GM18499 (cell line): Measurements from ENCODE around the gene C1GALT1C1L.
"Not testable (repeated sequence)": the region's sequence is repeated elsewhere in the genome, so short reads cannot be mapped to it uniquely, and the experiment has no call there.

Experiments used
- ATAC-seq: cut with Tn5 transposase; IDR thresholded peaks from one replicate; pipeline ENCODE4 v1.9.1; 2021; ENCODE audit warnings: moderate number of reproducible peaks; ENCODE audit not compliant: insufficient read depth, unreplicated experiment

The C1GALT1C1L gene

DNA sequence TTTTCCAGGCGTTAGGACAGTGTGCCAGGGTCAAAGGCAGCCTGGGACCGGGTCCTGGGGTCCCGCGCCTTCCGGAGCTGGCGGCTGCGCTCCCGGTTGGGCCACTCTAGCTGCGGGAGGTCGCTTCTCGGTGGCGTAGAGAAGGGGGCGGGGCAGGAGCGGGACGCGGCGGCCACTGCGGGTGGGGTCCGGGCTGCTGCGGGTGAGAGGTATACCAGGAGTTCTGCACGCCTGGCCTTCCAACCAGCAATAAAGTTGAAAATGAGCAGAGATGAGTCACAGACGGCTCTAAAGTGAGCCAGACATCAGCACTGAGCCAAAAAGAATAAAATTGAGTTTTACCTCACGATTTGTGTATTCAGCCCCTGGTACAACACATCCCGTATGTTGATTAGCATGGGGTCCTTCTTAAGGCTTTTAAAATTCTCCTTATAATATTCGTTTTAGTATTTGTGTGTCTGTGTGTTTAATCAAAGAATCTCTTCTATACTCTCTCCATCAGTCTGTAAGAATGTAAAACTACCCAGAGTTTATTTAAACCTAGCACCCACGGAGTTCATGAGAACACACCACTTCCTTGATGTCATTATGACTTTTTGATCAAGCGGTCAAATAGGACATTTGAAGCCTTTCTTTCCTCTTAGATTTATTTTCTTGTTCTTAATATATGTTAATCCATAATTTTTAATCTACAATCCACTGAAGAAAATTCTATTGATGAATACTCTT, at the start of gene C1GALT1C1L:
C1GALT1C1L (minus strand) TSS at position 108 of the 729 bp plus-strand sequence; CDS start at position 1, 107 bp downstream.
- ATAC-seq: no peak

DNA sequence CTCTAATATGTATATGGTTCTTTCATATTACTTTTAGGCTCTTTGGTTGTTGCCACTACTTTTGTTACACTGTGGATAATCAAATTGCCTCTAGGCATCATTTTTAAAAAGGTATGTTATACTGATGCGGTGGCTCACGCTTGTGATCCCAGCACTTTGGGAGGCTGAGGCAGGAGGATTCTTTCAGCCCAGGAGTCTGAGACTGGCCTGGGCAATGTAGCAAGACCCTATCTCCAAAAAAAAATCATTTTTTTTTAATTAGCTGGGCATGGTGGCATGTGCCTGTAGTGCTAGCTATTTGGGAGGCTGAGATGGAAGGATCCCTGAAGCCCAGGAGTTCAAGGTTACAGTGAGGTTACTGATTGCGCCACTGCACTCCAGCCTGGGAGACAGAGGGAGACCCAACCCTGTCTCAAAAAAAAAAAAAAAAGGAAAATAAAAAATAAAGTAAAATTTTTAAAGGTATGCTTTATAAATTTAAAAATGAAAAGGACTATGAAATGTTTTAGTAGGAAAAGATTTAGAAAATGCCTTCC, 49.5 kb upstream of the C1GALT1C1L start:
- no peak for ATAC-seq

DNA sequence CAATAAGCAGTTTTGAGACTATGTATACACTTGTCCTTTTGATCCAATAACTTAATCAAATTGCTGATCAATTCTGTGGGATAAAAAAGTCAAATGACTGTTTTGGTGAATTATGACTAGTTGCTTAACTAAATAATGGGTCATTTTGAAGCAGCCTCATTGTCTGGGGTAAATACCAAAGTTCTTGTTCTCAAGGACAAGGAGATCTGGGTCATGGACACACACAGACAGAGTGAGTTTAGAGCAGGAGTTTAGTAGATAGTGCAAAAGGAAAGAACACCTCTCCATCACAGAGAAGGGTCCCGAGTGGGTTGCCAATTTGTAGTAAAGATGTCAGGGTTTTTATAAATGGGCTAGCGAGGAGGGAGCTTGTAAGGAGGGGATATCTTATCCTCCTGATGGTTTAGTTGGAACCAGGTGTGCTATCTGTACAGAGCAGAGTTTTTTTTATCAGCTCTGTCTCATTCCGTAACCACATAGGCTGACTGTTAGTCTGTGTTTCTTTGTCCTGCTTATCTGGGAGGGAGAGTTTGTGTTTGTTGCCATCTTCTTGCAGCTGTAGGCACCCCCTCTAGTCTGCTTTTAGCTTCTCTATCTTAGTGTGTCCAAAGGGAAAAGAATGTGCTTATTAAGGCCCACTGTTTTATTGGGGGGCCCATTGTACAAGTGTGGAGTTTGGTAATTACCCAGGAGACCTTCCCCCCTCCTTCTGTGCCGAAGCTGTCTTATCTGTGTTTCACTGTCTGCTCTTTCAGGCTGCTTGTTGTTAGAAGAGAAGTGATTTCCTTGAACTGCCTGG, 48.7 kb upstream of the C1GALT1C1L start:
- no peak for ATAC-seq

DNA sequence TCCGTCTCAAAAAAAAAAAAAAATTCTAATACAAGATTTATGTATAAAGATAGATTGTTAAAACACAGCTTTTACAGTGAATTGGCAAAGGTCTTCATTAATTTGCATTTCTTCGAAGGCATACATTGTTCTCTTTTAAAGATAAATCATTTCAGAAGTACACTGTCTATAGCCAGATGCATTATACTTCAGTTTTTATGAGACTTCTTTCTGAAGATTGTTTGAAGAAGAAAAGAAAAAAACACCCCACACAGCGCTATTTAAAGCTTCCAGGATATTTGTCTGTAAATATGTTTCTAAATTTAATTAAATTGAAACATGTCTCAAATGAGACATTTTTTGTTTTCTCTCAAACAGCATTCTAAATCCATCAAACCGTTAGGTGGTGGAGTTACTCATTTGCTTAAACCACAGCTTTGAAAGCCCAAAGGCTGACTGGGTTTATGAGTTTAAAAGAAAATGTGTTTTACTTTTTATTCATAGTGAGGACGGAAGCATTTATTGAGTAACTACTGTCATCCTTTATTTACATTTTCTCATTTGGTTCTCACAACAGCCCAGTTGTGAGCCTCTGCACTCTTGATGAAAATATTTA, 42.4 kb upstream of the C1GALT1C1L start:
- peak; percentile 55 for ATAC-seq

DNA sequence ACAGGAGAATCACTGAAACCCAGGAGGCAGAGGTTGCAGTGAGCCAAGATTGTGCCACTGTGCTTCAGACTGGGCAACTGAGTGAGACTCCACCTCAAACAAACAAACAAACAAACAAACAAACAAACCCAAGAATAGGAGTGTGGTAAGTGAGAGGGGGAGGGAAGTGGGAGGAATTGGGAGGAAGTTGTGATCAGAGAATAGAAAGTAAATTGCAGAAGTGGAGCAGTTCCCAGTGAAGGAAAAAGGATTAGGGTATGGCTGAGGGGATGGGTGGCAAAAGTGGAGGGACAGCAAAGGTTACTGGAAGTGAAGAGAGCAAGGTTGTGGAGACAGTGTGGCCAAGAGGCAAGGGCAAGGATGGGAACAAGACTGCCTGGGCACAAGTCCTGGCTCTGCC, 41.1 kb upstream of the C1GALT1C1L start:
- ATAC-seq: no peak

DNA sequence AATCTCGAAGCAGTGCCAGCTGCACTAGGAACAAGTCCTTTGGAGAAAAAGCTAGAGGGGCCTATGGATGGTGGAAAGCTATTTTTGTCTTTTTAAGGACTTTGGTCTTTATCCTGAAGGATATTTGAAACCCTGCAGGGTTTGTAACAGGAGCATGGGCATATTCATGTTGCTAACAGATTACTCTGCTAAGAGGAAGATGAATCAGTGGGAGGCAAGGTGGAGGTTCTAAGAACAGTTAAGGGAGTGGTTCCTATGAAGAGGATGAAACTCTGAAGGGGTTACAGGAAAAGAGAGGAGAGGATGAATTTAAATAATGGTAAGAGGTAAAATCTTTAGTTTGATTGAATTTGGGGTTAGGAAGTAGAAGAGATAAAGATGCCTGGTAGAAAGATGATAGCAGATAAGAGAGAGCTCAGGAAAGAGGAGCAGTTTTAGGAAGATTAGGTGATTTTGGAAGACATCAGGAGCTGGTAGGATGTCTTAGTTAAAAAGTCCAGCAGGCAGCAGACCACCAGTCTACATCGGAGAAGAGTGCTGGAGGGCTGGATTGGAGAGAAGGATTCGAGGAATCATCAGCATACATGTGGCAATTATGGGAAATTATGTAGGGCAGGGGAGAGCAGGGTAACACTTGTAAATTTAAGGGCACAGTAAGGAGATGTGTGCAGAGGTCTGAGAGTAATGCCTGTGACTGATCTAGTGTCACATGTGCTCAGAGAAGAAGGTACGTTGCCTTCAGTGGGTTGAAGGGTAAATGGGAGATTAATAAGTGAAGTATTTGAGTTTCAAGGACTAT, 39.3 kb upstream of the C1GALT1C1L start:
- no peak for ATAC-seq

DNA sequence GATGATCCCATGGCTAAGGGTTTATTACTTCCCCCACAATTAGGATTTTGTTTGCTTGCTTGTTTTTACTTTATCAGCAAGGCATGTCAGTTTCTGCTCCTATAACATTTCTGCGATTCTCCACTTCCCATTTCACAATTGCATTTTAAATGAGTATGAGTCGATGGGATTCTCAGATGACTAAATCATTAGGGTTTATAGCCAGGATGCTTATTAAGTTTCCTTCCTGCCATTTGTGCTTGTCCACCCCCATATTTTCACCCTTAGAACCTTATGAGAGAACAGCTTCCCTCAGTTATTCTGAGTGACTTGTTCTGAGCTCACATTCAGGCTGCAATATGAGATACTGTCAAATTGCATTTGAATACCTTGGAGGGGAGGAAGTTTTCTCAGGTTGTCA, 37.9 kb upstream of the C1GALT1C1L start:
- no peak for ATAC-seq

DNA sequence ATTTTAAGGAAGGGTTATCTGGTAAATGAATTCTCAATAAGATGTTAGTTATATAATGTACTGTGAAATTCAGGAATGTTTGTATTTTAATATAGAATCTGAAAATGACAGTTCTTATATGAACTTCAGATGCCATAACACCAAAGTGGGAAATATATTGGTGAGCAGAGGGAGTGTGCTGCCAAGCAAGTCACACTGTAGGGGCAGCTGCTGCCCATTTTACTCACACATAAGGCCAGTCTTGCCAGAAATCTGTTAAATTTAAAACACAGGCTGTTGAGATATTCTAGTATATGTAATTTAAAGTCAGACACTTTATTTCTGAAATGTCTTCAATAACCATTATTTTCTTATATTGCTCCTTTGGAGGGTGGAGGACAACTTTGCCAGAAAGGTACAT, 34.6 kb upstream of the C1GALT1C1L start:
- no peak for ATAC-seq

DNA sequence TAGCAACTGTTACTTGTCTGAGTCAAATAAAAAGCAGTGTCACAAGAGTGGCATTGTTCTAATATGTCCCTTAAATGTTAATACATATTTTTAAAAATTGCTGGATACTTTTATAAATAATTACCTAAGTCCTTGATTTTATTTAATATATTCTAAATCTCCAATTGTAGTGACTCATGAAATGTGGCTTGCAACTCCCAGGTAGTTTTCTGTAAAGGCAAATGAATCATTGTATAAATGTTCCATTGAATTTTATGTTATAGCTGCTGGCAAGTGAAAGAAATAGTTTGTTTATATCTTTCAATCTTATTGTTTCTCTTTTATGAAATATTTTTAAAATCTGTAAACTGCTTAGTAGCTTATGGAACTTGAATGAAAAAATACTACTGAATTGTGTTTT, 32.7 kb upstream of the C1GALT1C1L start:
- no peak for ATAC-seq

DNA sequence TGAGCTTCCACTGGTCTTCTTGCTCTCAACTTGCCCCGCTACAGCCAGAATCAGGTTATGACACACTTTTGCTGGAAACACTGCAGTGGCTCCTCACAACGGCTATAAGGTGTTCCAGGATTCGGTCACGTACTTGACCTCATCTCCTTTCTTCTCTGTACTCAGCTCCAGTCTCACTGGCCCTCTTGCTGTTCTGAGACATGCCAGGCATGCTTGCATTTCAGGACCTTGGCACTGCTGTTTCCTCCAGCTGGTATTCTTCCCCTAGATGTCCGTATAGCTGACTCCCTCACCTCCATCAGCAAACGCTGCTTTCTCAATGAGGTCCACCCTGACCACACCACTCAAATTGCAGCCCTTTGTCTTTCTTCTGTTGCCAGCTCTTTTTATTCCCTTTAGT, 31.9 kb upstream of the C1GALT1C1L start:
- ATAC-seq: no peak

DNA sequence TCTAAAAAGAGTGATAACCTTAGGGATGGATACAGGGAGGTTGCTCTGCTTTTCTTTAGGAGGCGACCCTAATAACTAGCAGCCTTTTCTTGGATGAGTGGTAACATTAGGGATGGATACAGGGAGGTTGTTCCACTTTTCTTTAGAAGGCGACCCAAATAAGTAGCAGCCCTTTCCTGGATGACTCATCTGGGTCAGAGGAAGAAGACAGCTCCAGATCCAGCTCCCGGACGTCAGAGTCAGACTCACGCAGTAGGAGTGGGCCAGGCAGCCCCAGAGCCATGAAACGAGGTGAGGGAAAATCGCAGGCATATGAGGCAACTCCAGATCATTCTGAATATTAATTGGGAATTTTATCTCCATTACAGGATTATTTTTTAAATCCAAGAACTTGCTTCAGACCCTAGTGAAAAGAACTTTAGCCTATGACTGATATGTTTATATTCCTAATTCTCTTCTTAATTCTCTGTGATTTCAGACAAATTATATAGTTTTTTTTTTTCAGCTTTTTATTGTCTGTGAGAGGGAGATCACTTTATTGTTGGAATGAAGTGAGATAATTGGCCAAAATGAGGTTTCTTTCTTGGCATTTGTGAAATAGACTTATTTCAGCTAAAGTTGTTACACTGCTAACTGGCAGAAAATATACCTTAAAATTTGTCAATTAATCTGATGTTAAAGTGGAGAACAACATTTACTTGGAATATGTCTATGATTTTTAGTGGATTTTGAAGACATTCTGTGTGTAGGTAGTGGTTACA, 31.2 kb upstream of the C1GALT1C1L start:
- ATAC-seq: no peak

DNA sequence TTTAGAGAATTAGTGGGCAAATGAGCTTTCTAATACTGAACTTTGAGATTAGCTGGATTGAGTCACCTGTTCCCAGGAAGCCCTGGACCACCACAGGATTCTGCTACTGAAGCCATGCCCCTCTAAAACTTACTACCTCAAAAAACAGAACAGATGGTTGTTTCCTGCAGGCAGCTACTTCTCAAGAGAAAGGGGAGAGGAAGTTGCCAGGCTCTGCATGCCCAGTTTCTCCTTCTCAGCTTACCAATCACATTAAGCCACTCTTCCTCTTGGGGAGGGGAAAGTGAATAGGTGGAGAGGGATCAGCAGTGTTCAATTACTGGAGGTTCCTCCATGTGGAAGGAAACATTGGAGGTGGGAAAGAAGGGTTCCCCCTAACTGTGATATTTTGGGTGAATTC, 24.9 kb upstream of the C1GALT1C1L start:
- no peak for ATAC-seq

DNA sequence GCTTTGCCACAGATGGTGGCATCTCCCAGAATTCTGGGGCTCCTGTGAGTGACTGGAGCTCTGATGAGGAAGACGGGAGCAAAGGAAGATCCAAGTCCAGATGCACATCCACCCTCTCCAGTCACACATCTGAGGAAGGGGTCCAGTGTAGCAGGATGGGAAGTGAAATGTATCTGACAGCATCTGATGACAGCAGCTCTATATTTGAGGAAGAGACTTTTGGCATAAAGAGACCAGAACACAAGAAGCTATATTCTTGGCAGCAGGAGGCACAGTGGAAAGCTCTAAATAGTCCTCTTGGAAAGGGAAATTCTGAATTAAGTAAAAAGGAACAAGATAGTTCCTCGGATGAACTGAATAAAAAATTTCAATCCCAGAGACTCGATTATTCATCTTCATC, 23.5 kb upstream of the C1GALT1C1L start:
- no peak for ATAC-seq

DNA sequence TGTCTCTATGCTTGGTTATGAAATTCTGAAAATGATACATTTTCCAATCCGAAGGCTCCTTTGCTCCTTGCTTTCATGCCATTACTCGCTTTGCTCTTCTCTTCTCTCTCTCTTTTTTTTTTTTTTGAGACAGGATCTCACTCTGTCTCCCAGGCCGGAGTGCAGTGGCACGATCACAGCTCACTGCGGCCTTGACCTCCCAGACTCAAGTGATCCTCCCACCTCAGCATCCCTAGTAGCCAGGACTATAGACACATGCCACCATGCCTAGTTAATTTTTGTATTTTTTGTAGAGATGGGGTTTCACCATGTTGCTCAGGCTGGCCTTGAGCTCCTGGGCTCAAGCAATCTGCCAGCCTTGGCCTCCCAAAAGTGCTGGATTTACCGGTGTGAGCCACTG, 21.9 kb upstream of the C1GALT1C1L start:
- ATAC-seq: not testable (repeated sequence)

DNA sequence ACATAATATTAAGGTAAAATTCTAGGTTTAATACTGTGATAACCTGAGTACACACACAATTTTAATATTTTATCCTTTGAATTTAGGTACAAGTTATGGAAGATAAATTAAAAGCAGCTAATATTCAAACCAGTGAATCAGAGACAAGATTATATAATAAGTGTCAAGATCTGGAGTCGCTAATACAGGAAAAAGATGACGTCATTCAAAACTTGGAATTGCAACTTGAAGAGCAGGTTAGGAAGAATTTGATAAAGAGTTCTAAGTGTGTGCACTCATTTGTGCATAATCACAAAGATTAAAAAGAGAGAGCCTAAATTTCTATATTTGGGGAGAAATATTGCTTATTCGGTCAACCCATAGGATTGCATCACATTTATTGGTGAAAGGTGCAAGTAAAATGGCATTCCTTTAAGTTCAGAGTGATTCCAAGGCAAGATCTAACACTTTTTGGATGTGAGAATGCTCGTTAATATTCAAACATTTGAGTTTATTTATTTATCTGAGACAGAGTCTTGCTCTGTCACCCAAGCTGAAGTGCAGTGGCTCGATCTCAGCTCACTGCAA, 16.3 kb upstream of the C1GALT1C1L start:
- ATAC-seq: no peak

DNA sequence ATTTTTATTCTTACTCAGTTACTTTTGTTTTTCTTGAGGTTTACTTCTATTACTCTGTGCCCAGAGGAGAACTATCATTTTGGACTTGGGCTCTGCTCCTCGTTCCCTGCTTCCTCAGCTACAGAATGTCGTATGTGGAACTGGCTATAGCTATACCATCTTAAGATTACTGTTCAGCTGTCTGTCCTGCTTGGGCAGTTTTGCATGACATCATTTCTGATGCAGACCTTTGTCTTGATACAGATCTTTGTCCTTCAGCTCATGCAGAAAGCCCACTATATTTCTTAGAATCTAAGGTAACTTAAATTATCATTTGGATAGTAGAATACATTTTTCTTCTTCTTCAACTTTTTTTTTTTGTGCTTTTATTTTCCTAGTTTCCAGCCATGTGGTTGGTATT, 13.8 kb upstream of the C1GALT1C1L start:
- ATAC-seq: no peak

DNA sequence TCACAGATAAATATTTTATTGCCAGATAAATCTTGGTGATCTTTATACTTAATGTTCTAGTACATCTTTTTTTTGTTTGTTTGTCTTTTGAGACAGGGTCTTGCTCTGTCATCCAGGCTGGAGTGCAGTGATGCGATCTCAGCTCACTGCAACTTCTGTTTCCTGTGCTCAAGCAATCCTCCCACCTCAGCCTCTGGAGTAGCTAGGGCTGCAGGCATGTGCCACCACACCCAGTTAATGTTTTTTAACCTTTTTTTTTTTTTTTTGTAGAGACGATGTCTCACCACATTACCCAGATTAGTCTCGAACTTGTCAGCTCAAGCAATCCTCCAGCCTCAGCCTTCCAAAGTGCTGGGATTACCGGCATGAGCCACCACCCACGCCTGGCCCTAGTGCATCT, 9.1 kb upstream of the C1GALT1C1L start:
- ATAC-seq: no peak

DNA sequence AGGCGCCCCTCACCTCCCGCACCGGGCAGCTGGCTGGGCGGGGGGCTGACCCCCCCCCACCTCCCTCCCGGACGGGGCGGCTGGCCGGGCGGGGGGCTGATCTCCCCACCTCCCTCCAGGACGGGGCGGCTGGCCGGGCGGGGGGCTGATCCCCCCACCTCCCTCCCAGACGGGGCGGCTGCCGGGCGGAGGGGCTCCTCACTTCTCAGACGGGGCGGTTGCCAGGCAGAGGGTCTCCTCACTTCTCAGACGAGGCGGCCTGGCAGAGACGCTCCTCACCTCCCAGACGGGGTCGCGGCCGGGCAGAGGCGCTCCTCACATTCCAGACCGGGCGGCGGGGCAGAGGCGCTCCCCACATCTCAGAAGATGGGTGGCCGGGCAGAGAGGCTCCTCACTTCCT, 1.6 kb upstream of the C1GALT1C1L start:
- not testable (repeated sequence) for ATAC-seq

DNA sequence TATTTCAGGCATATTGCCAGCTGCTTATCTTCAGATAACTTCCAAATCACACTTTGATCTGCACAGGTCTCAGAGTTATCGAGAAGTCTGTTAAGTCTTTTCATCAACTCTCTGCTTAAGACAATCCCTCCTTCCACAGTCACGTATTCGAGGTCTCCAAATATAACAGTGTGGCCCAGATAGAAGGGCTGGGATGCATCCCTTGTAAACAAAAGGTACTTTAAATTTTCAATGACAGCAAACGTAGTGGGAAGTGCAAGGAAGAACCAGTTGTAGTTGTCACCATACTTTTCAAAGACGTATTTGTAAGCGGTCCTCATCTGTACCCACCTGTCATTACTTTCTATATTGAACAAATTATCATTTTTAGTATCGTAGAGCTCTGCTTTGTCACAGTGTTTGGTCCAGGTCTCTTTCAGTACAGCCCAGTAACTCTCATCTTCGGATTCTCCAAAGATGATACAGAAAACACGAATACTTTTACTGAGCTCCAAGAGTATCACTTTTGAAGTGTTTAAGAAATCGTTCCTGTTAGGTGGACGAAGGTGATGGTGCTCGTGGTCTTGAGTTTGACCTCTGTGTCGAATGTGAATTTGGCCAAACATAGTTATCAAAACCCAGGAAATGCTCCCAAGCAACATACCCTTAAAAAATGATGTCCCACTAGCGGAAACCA, 445 bp downstream of the C1GALT1C1L start:
- ATAC-seq: no peak
